ENCODE data around the gene TPCN2. TPM values are rescaled to one million over a fixed set of nuclear protein-coding genes. Genes with fewer than 3 reads are reported as not detected.

TPCN2 gene
- total RNA-seq, 1 experiment from 2014 or later: 15.2 TPM

DNA sequence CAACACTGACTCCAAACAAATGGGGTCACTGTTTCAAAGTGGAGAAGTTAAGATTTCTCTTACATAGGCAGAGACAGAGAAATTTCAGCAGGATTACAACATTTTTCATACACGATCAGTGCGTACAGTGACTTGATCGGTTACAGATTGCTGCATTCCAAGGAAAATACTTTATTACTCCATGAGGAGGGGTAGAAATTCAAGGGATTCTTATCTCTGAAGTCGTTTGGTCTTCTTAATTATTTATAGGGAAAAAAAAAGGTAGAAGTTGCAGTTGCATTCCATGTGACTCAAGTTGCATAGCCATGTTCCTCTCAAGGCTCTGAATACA is 96.3 kb downstream of the TPCN2 start:
- no peak for ATAC-seq
- no peak overlapping the region for H3K4me3 ChIP-seq (replicated peaks in 1 of 2; ENCODE audit: low read depth in 1 of 2, low read length in 2 of 2)
- intact Hi-C loops (cut with micrococcal nuclease): no loop called here

More for the DNA sequence above, 96.3 kb downstream of the TPCN2 start:
- H2AFZ ChIP-seq (ENCODE audit: low read depth, low read length, poor library complexity, severe bottlenecking): no peak overlapping the region
- no peaks in the 10 kb centered on the region for H3K27me3 ChIP-seq (ENCODE audit: insufficient read depth, low read length)
- TF ChIP-seq ELF1 (IDR thresholded peaks at IDR 0.05; ENCODE audit: borderline replicate concordance, low read depth): no peak
- no peak for TF ChIP-seq FOSL1 (IDR thresholded peaks at IDR 0.05; ENCODE audit: low read depth)
- TF ChIP-seq JUND (IDR thresholded peaks at IDR 0.05): no peak
- TF ChIP-seq SP1 (IDR thresholded peaks at IDR 0.05; ENCODE audit: low read depth): no peak
- TF ChIP-seq, protein P1, sequence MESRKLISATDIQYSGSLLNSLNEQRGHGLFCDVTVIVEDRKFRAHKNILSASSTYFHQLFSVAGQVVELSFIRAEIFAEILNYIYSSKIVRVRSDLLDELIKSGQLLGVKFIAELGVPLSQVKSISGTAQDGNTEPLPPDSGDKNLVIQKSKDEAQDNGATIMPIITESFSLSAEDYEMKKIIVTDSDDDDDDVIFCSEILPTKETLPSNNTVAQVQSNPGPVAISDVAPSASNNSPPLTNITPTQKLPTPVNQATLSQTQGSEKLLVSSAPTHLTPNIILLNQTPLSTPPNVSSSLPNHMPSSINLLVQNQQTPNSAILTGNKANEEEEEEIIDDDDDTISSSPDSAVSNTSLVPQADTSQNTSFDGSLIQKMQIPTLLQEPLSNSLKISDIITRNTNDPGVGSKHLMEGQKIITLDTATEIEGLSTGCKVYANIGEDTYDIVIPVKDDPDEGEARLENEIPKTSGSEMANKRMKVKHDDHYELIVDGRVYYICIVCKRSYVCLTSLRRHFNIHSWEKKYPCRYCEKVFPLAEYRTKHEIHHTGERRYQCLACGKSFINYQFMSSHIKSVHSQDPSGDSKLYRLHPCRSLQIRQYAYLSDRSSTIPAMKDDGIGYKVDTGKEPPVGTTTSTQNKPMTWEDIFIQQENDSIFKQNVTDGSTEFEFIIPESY (IDR thresholded peaks at IDR 0.05; ENCODE audit: extremely low read depth, insufficient replicate concordance, low read length): no peak
- no peak for TF ChIP-seq CTCF (IDR thresholded peaks at IDR 0.05 in 2 of 3, conservative IDR thresholded peaks at IDR 0.05 in 1 of 3; ENCODE audit: borderline replicate concordance in 1 of 3, insufficient read depth in 1 of 3, low read depth in 2 of 3, low read length in 2 of 3)
- no peak for TF ChIP-seq CBX3 (IDR thresholded peaks at IDR 0.05; ENCODE audit: low read depth)
- TF ChIP-seq MAX (IDR thresholded peaks at IDR 0.05): no peak
- no peak for TF ChIP-seq EZH2 (IDR thresholded peaks at IDR 0.05)
- no peak for TF ChIP-seq EZH2phosphoT487 (IDR thresholded peaks at IDR 0.05; ENCODE audit: borderline replicate concordance)
- TF ChIP-seq CEBPB (IDR thresholded peaks at IDR 0.05; ENCODE audit: low read depth): no peak
- TF ChIP-seq EGR1 (IDR thresholded peaks at IDR 0.05; ENCODE audit: low read depth): no peak
- TF ChIP-seq RAD21 (IDR thresholded peaks at IDR 0.05; ENCODE audit: low read depth): no peak
- no peak for TF ChIP-seq SIN3A (IDR thresholded peaks at IDR 0.05; ENCODE audit: low read depth)
- no peak for TF ChIP-seq TCF7L2 (IDR thresholded peaks at IDR 0.05; ENCODE audit: borderline replicate concordance, extremely low read depth, insufficient read depth, insufficient read length)
- no peak for TF ChIP-seq ATF3 (IDR thresholded peaks at IDR 0.05)
- H4K20me1 ChIP-seq (ENCODE audit: insufficient read depth): no peaks in the 10 kb centered on the region
- H3K4me2 ChIP-seq (ENCODE audit: low read length): no peak overlapping the region
- H3K9ac ChIP-seq (ENCODE audit: low read length): no peak overlapping the region
- ChIA-PET POLR2A (no interaction called here), CTCF (no interaction called here), RAD21 (ENCODE audit: low non-redundant PET in 1 of 2, low total read pairs in 2 of 2, uncharacterized antibody in 2 of 2, unreplicated experiment in 2 of 2) (no interaction called here)
- H3K9me2 ChIP-seq (ENCODE audit: insufficient read depth): no peaks in the 10 kb centered on the region
- DNase-seq (ENCODE audit: low read depth, low spot score): no peak
- no peaks in the 10 kb centered on the region for H3K36me3 ChIP-seq (ENCODE audit: control insufficient read depth in 1 of 2, insufficient read depth in 2 of 2, low read length in 2 of 2)
- BruUV-seq (replicated peaks): no TSS peak
- no peak overlapping the region for H3K27ac ChIP-seq (ENCODE audit: low read depth, low read length)
- H3K79me2 ChIP-seq (ENCODE audit: insufficient read depth, low read length): no peaks in the 10 kb centered on the region
- peaks cover 6 to 12% of the 10 kb centered on the region in 2 experiments; a peak in 3 of 4 replicates for H3K9me3 ChIP-seq (ENCODE audit: control insufficient read depth in 1 of 2, insufficient read depth in 1 of 2, low read depth in 1 of 2, low read length in 2 of 2)
- no peaks in the 10 kb centered on the region for H3K4me1 ChIP-seq (ENCODE audit: control insufficient read depth in 1 of 2, insufficient read depth in 2 of 2, low read length in 2 of 2)
